Measurements from ENCODE around the gene TMEM52. TPM values are rescaled to one million over a fixed set of nuclear protein-coding genes. Genes with fewer than 3 reads are reported as not detected.
A peak's percentile ranks its signal among the peaks of the same experiment; 100 is the strongest.

TMEM52 gene
- total and polyA plus RNA-seq, 2 of the 13 experiments (the other 11 are each of a cell fraction or from before 2014, with no cell fraction given), result 13.2 to 18.7 TPM

- TF ChIP-seq ZNF556 (CRISPR knock-in tag; IDR thresholded peaks at IDR 0.05; ENCODE audit: borderline replicate concordance) (peak; percentile 68; the same call in 1 of the 2 replicates), HNF1A (IDR thresholded peaks at IDR 0.05; ENCODE audit: low read depth) (peak; percentile 33; the same call in 1 of the 2 replicates), HNF1A (CRISPR knock-in tag; IDR thresholded peaks at IDR 0.05; ENCODE audit: borderline replicate concordance) (peak; percentile 49; the same call in 1 of the 2 replicates), HIC2 (CRISPR knock-in tag; IDR thresholded peaks at IDR 0.05; ENCODE audit: low read depth) (peak; percentile 92), HNF4A (CRISPR knock-in tag; IDR thresholded peaks at IDR 0.05) (peak; percentile 90), ZNF562 (CRISPR knock-in tag; IDR thresholded peaks at IDR 0.05; ENCODE audit: borderline replicate concordance) (no peak), ZNF235 (CRISPR knock-in tag; IDR thresholded peaks at IDR 0.05; ENCODE audit: borderline replicate concordance) (no peak; the same call in 1 of the 2 replicates), ZNF326 (CRISPR knock-in tag; IDR thresholded peaks at IDR 0.05; ENCODE audit: borderline replicate concordance) (no peak), TOE1 (CRISPR knock-in tag; IDR thresholded peaks at IDR 0.05) (no peak), TARDBP (CRISPR knock-in tag; IDR thresholded peaks at IDR 0.05) (peak; percentile 92), ESRRA (CRISPR knock-in tag; IDR thresholded peaks at IDR 0.05; ENCODE audit: low read depth) (no peak), SMAD3 (CRISPR knock-in tag; IDR thresholded peaks at IDR 0.05) (peak; percentile 82), MIER3 (CRISPR knock-in tag; IDR thresholded peaks at IDR 0.05; ENCODE audit: borderline replicate concordance) (peak; percentile 60; the same call in 1 of the 2 replicates), MTA1 (CRISPR knock-in tag; IDR thresholded peaks at IDR 0.05; ENCODE audit: borderline replicate concordance) (peak; percentile 83), PAX8 (CRISPR knock-in tag; IDR thresholded peaks at IDR 0.05; ENCODE audit: borderline replicate concordance) (0 out of 2 replicates have a peak, but pooled peaks have one; percentile 15), ZSCAN22 (CRISPR knock-in tag; IDR thresholded peaks at IDR 0.05) (0 out of 2 replicates have a peak, but pooled peaks have one; percentile 25), E2F1 (CRISPR knock-in tag; IDR thresholded peaks at IDR 0.05) (peak; percentile 63; the same call in 1 of the 2 replicates), ZNF512B (CRISPR knock-in tag; IDR thresholded peaks at IDR 0.05; ENCODE audit: borderline replicate concordance) (no peak; the same call in 1 of the 2 replicates)
Measured at GRCh38 chr1:1942753-1943656, 23.9 kb upstream of the TMEM52 start (continued).
